LHCN-M2 (cell line): ENCODE measurements around the gene APLN. TPM values are rescaled to one million over a fixed set of nuclear protein-coding genes. Genes with fewer than 3 reads are reported as not detected.
A peak's percentile ranks its signal among the peaks of the same experiment; 100 is the strongest.

Experiments
- DNase-seq: peaks from one replicate; pipeline ENCODE4 v3.0.0-alpha.2; 2012; ENCODE audit warnings: low read depth
- total RNA-seq: library from RNA; depleted of rRNA; stranded (reverse); fragments of >200 nt; gene quantifications from 2 replicates; pipeline ENCODE4 v1.2.3, GENCODE V29; 2014

Gene APLN
- total RNA-seq, 1 experiment from 2014 or later, result 6.7 TPM

DNA sequence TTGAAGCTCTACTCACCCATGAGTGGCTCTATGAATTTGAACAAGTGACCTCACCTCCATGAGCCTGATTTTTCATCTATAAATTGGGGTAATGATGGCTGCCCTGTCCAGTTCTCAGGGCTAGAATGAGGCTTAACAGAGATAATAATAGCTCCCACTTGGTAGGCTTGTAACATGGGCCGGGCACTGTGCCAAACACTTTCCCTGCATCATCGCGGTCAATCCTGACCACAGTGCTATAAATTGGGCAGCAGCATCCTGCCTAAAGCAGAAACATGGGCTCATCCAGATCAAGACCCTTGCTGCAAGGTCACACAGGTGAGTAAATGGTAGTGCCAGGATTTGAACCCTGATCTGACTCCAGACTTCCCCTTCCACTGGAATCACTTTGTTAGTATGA, 12.8 kb downstream of the APLN start:
- DNase-seq, result peak; percentile 68

DNA sequence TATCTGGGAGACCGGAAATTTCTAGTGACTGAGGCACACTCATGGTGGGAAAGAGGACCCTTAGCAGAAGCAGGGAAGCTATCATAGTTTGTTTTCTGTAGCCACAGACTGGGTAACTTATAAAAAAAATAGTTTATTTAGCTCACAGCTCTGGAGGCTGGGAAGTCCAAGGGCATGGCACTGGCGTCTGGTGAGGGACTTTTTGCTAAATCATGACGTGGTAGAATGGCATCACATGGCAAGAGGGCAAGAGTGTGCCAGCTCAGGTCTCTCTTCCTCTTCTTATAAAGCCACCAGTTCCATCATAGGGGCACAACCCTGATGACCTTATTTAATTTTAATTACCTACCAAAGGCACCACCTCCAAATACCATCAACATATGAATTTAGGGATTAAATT, 13.3 kb downstream of the APLN start:
- no peak for DNase-seq

DNA sequence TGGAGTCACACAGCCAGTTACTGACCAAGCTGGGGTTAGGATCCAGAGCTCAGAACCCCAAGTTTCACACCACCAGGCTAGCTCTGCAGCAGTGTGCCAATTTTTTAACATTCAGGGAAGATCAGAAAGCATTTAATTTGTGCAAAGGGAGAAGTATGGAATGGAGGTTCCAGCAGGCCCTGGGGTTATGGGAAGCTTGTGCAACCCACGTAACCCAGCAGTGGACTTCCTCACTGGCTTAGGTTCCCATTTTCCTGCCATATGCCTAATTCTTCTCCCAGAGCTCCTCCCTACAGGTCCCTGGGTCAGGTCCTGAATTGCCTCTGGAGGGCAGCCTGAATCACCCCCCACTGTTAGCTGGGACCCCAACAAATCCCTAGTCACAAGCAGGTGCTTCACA, 14.0 kb downstream of the APLN start:
- DNase-seq, result no peak

DNA sequence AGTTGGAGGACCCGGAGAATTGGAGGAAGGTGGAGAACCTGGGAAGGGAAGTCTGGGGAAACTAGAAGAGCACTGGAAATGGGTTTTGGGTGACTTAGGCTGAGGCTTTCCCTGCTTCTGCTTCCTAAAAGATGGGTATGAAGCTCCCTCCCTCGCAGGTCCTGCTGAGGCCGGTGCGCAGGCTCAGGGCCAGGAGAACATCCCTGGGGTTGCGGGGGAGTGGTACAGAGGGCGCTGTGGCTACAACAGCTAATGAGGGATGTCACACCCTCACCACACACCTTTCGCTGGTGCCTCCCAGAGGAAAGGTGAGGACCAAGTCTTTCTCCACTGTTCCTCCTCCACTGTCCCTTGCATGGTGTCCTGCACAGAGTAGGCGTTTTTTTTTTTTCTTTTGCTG, 15.8 kb downstream of the APLN start:
- no peak for DNase-seq

DNA sequence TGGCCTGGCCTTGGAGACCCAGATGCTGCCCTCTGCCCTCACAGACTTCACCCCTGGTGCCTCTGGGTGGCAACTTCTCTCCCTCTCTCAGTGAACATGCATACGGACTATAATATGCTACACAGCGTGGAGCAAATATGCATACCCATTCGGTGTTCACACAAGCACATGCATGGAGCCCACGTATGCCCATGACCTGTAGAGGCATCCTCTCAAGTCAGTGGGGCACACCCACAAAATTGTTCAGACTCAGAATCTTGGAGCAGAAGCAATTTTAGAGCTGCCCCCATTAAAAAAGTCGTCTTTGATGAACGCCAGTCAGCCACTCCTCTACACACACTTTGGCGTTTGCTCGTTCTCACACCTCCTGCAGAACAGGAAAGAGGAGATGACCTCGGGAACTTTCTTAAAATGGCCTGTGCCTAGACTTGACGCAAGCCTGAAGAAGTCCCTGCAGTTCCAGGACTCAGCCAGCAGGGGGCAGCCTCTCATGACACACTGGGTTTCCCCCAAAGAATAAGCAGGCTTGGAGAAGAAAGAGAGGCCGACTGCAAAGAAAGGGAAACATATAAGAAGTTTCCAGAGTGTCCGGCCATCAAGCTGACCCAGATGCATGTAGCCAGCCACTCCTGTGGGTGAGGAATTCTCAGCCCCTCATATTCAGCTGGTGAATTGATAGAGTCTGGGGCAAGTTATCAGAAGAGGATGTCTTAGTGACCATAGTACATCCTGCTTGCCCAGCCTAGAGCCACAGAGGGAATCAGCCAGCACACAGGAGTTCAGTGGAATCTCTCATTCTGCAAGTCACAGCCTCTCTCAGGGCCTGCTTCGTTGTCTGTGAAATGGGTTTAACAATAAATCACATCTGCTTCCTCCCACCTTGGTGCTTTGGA, 17.3 kb downstream of the APLN start:
- peak; percentile 52 for DNase-seq

DNA sequence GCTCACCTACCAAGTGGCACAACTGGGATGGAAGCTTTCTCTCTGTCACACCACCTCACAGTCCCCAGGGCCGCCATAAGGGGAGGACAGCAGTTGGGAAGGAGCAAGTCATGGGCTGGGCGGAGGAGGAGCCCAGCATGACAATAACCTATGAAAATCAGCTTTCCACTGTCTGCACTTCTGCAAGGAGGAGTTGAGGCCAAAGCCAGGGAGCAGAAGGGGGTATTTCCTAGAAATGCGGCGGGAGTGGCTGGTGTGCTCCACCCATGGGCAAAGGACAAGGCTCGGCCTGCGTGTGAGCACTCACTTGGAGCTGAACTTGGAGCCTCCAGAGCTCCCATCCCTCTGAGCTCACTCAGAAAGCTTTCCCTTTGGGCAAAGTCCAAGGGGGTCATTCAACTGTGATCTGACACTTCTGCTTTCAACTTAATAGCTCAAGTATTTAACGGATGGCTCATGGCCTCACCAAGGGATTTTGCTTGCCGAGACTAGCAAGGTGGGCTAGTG, 18.5 kb downstream of the APLN start:
- no peak for DNase-seq

DNA sequence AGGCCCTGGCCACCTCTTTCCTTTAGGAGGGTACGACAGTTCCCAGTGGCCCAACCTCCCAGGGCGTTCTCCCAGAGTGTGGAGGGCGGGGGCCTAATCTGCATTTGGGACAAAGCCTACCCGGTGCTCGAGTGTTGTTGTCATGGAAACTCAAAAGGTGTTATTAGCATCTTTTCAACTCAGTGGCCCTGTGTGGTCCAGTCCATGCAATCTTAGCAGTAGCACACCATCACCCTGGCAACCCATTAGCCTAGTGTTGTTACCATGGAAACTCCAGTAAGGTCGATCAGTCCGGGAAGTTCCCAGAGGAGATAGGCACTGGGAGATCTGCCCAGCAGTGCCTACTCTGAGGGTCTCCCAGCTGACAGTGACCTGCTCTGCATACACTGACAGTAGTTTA, 20.2 kb downstream of the APLN start:
- DNase-seq, result no peak

DNA sequence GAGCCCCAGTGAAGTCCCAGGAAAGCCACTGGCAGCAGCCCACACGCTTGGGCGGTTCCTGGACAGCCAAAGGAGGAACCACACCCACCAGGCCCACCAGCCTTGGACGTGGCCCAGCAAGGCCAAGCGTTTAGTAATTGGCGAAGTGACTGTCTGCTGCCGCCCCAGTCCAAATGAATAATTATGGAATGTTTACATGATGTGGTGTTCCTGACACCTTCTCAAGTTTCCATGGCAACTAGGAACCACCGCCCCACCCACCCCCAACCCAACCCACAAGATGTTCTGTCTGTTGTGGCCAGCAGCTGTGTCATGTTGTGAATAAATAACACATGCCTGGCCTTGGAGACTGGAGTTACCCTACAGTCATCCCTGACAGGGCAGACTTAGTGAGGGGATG, 22.3 kb downstream of the APLN start:
- peak; percentile 22 for DNase-seq

DNA sequence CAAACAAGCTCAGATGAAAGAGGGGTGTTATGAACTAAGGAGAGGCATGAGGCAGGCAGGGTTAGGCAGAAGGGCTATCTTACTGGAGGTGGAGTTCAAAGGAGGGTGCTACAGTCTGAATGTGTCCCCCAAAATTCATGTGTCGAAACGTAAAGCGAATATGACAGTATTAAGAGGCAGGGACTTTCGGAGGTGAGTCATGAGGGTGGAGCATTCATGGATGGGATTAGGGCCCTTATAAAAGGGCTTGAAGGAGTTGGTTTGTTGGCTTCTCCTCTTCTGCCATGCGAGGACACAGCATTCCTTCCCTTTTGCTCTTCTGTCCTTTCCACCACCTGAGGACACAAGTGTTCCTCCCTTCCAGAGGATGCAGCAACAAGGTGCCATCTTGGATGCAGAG, 22.9 kb downstream of the APLN start:
- DNase-seq, result no peak

DNA sequence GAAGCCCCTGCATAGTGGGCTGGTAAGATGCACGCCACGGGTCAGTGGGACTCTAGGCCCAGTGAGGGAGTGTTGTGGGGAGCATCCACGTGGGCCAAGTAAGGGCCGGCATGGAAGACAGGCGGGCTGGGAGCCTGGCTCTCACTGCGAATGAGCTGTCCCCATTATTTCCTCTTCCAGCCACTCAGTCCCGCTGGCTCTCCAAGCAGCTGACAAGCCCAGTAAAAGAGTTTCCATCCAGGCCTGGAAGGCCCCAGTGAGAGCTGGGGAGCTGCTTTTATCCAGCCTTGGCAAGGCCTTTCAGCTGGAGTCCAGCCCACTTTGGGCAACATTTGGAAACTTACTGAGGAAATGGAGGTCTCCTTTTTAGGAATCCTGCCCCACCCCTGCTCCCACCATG, 24.9 kb downstream of the APLN start:
- DNase-seq, result no peak

DNA sequence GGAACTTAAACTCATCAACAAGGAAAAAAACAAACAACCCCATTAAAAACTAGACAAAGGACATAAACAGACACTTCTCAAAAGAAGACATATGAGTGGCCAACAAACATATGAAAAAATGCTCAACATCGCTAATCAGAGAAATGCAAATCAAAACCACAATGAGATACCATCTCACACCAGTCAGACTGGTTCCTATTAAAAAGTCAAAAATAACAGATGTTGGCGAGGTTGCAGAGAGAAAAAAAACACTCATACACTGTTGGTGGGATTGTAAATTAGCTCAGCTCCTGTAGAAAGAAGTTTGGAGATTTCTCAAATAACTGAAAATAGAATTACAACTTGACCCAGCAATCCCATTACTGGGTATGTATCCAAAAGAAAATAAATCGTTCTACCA, 28.7 kb downstream of the APLN start:
- DNase-seq, result no peak

DNA sequence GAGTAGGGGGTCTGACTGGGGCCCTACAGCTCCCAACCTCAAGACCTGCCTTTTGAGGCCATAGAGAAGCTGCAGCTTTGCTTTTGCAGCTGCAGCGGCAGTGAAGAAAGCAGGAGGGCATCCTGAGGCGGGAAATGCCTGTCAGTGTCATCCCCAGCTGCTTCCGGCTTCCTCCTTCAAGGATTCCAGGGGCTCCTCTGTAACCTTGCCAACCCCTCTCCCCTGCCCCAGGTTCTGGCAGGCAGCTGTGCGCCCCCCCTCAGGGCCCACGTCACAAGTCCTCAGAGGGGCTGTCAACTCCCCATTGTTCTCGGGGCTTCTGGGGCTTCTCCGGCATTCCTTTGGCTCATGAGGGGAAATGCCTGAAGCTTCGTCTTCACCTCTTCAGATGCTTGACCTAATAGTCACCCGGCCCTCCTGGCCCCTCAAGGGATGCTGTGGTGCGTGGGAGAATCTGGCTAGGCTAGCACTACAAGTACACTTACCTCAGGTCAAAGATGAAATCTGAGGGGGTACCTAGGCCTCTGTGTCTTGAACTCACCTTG, 31.9 kb downstream of the APLN start:
- no peak for DNase-seq

DNA sequence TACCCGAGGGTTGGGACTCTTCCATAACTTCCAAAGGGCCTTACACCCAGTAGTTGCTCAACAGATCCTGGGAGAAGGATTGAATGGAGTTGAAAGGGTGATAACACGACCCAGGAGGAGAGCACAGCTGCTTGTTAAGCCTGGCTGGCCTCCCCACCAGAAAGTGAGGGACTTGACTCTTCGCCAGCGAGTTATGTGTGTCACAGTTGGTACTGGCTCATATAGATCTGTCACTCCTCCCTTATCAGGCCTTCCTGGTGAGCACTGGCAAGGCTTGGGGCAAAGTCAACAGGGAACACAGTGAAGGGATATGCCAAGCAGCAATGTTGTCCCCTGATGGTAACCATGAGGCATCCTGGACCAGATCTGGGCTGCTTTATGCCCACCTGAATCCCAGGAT, 35.8 kb downstream of the APLN start:
- no peak for DNase-seq

DNA sequence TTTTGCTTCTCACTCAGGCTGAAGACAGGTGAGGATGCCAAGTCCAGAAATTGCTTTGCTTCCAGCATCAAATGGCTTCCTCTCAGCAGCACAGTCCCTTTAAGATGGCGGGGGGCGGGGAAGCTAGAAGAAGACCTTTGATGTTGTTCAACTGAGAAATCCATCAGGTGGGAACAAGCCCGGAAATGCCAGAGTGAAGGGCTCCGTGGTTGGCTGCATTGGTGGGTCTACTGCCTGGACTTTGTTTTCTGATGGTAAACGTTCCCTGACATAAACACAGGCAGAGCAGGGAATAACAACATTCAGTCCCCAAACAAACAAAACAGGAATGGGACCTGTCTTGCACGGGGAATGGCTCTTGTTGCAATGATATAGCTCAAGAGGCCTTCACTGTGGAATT, 37.3 kb downstream of the APLN start:
- DNase-seq, result no peak

DNA sequence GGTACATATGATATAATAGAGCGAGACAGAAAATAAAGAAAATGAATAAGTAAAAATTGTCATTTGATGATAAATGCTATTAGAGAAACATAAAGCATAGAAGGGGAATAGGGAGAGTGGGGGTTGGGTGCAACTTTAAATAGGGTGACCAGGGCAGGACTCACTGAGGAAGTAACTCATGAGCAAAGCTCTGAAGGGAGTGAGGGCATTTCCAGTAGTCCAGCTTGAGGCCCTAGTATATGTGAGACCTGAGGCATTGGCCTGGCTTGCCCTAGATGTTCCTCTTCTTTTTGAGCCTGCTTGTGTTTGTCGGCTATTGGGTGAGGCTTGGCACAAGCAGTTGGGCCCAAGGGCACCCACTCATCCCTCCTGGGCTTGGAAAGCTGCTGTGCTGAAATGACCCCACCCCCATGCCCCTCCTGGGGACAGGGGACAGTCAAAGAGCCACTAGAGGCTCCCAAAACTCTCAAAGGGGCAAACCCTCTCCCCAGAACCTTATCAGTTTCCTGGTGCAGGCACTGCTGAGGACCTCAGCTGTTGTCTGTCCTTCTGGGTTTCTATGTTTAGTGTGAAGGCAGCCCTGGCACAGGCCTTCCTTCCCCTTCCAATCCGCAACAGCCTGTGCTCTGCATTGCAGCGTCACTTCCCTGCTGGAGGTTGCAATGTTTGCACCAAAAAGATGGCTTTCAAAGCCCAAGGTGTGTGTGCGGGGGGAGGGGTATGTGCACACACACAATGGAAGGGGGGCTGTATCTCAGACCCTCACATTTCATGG, 40.1 kb downstream of the APLN start:
- no peak for DNase-seq

DNA sequence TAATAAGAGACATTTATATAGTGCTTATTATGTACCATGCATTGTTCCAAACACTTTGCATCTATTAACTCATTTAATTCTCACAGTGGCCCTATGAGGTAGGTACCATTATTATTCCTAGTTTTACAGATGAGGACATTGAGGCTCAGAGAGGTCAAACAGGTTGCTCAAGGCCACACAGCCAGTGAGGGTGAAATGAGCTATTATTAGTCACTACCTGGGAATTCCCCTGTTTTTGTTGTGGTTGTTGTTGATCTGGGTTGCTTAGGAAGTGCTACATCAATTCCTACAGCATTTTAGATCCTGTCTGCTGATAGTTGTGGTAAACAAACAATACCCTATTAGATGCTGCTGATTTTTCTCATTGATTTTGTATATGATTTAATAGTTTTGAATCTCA, 41.2 kb downstream of the APLN start:
- DNase-seq, result no peak

DNA sequence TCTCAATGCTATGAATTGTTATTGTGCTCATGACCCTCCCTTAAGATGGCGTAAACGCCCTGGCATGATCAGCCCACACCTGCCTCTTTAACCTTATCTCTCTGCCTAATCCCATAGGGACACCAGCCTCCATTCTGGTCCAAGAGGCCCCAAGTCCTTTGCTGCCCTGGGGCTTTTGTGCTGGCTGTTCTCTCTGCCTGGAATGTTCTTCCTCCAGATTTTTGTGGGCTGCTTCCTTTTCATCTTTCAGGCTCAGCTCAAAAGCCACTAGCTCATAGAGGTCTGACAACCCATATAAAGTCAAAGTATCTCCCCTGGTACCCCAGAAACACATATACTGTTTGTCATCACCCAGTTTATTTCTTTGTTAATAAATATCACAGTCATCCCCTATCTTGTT, 42.4 kb downstream of the APLN start:
- DNase-seq, result no peak

DNA sequence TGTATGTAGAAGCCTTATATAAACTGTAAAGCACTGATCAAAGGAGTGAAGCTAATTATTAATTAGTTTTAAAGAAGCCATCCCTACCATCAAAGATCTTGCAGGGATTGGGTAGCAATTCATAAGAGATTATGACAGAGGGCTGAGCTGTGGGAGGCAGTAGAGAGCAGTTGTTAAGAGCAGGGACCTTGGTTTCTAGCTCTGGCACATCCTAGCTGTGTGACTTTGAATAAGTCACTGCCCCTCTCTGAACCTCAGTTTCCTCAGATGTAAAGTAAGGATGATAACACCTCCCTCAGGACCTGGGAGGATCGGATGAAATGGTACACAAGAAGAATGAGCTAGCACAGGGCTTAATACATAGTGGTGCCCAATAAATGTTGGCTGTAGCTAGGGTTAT, 45.4 kb downstream of the APLN start:
- no peak for DNase-seq

DNA sequence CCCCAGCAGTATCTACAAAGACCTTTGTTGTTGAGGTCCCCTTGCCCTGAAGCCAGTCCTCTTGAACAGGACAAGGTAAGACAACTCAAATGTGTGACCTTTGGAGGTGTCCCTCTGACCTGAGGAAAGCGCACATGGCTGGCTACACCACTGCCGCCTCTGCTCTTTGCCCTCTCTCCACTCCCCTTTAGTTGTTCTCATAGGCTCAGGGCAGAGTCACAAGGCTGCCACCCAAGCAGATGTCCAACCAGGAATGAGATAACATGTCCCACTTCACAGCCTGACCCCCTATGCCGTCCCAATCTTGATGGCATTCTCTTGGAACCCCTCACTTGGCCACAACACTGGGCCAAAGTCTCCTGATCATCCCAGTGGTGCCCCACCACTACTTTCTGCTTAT, 46.3 kb downstream of the APLN start:
- DNase-seq, result no peak

DNA sequence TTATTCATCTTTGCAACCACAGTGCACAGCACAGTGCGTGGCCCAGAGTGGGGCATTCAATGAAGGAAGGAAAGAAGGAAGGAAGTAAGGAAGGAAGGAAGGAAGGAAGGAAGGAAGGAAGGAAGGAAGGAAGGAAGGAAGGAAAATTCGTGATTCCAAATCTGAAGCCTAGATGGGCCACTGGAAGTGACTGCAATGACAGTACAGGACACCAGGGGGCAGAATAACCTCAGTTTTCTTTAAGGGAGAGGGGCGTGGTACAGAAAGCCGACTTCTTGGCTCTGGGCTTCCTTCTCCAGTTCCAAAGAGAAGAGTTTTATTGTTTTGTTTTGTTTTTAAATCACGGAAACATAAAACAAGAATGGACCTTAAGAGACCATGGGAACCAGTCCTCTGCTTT, 47.8 kb downstream of the APLN start:
- DNase-seq, result peak; percentile 31

DNA sequence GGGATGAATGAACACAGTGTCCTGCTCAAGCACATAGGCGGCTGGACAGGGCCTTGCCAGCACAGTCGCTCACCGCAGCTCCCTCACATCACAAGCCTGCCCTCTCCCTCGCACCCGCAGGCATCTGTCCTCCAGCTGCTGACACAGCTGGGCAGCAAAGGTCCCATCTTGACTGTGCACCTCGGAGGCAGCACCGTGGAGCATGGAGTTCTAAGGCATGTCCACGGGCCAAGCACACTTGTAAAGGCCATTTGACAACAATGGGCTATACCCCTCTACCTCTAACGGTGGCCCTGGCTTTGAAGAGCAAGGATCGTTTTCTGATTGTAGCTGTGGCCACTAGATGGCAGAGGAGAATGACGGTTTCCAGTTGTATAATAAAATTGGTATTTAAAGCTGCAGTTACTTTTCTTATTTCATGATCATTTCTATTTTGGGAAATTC, 53.8 kb downstream of the APLN start:
- peak; percentile 13 for DNase-seq

DNA sequence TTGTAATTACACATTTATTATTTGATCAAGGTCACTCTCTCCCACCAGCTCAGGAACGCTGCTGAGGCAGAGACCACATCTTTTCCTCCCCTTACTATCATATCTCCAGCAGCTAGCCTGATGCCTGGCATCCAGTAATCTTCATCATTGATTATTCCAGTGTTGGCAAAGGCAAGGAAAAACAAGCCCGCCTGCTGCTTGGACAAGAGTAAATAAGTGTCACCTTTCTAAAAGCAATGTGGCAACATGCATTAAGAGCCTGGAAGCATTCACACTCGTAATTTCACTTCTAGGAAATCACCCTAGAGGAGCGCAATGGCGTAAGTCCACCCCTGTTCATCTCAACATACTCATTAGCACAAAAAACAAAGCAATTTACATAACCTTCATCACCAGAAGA, 54.8 kb downstream of the APLN start:
- no peak for DNase-seq
